DND-41 (cell line): ENCODE measurements around the gene VWA8.

Experiments
- ATAC-seq: fragments of 200-7000 bp; cut with Tn5 transposase; 3 replicates; pipeline ENCODE4 v1.9.1; 2021; ENCODE audit warnings: low read depth; ENCODE audit not compliant: insufficient read depth
- DNase-seq: peaks from one replicate; pipeline ENCODE4 v3.0.0-alpha.2; 2020
- H2AFZ ChIP-seq: 2 replicates; pipeline ENCODE4 v1.6.0; 2012; ENCODE audit warnings: low read depth, low read length
- H3K27ac ChIP-seq: 2 replicates; pipeline ENCODE4 v1.5.1; 2012; ENCODE audit warnings: low read length, inconsistent platforms
- H3K27me3 ChIP-seq: fragments of 200-600 bp; sonication (generic); 2 replicates; pipeline ENCODE4 v1.6.0; 2012; ENCODE audit warnings: low read length, mild to moderate bottlenecking, inconsistent platforms; ENCODE audit not compliant: insufficient read depth, poor library complexity
- H3K36me3 ChIP-seq: 2 replicates; pipeline ENCODE4 v1.5.1; 2012; ENCODE audit warnings: low read length, inconsistent platforms; ENCODE audit not compliant: insufficient read depth
- H3K4me1 ChIP-seq: 2 replicates; pipeline ENCODE4 v1.5.1; 2012; ENCODE audit warnings: mild to moderate bottlenecking, low read length; ENCODE audit not compliant: insufficient read depth
- H3K4me2 ChIP-seq: 2 replicates; pipeline ENCODE4 v1.6.0; 2012; ENCODE audit warnings: mild to moderate bottlenecking, moderate library complexity, low read length, inconsistent platforms; ENCODE audit not compliant: insufficient read depth
- H3K4me3 ChIP-seq, 2 experiments: fragments of 200-600 bp in 1 of 2; shearing (Covaris generic) in 1 of 2; 2 replicates each; pipeline ENCODE4 v1.5.1; 2012 to 2016; ENCODE audit warnings: inconsistent platforms in 2 of 2, low read length in 2 of 2, mild to moderate bottlenecking in 2 of 2, low read depth in 1 of 2, moderate library complexity in 1 of 2
- H3K79me2 ChIP-seq: 2 replicates; pipeline ENCODE4 v1.6.0; 2012; ENCODE audit warnings: low read length, inconsistent platforms; ENCODE audit not compliant: insufficient read depth
- H3K9ac ChIP-seq: 2 replicates; pipeline ENCODE4 v1.6.0; 2012; ENCODE audit warnings: low read depth, mild to moderate bottlenecking, inconsistent platforms, low read length, moderate library complexity
- H3K9me3 ChIP-seq: 2 replicates; pipeline ENCODE4 v1.5.1; 2012; ENCODE audit warnings: low read length, moderate library complexity, mild to moderate bottlenecking, inconsistent platforms; ENCODE audit not compliant: insufficient read depth, severe bottlenecking
- H4K20me1 ChIP-seq: 2 replicates; pipeline ENCODE4 v1.6.0; 2012; ENCODE audit warnings: low read length; ENCODE audit not compliant: insufficient read depth
- EZH2 ChIP-seq: IDR thresholded peaks from 3 replicates; pipeline ENCODE4 v1.6.1; 2012; ENCODE audit warnings: borderline replicate concordance, low read depth, mild to moderate bottlenecking, moderate library complexity, low read length, inconsistent platforms; ENCODE audit not compliant: severe bottlenecking
- TF ChIP-seq, protein P1 (sequence below): IDR thresholded peaks from 2 replicates; pipeline ENCODE4 v1.5.1; 2012; ENCODE audit warnings: borderline replicate concordance, low read length, moderate library complexity, mild to moderate bottlenecking; ENCODE audit not compliant: poor library complexity, severe bottlenecking; ENCODE audit errors: extremely low read depth

Gene VWA8

DNA sequence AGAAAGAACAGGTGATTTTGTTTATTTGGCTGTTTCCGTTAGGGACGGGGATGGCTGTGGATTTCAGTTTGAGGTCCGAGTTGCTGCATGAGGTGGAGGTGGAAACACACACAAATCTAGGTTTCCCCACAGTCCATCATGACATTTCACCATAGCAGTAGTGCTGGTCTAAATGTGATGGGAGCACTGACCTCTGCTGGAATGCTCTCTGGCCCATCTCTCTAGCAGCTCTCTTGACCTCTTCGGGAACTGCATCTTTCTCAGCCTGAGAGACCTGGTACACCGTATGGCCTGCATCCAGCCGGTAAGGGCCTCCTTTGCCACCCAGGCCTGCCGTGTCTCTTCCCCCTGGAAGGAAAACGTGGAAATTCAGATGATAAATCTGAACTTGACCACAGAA is 349.5 kb downstream of the VWA8 start:
- ATAC-seq = no peak
- peaks cover 49% of the 10 kb centered on the region; the same call in 1 of the 2 replicates for H3K36me3 ChIP-seq
- no peak overlapping the region for H3K9ac ChIP-seq
- TF ChIP-seq, protein P1, sequence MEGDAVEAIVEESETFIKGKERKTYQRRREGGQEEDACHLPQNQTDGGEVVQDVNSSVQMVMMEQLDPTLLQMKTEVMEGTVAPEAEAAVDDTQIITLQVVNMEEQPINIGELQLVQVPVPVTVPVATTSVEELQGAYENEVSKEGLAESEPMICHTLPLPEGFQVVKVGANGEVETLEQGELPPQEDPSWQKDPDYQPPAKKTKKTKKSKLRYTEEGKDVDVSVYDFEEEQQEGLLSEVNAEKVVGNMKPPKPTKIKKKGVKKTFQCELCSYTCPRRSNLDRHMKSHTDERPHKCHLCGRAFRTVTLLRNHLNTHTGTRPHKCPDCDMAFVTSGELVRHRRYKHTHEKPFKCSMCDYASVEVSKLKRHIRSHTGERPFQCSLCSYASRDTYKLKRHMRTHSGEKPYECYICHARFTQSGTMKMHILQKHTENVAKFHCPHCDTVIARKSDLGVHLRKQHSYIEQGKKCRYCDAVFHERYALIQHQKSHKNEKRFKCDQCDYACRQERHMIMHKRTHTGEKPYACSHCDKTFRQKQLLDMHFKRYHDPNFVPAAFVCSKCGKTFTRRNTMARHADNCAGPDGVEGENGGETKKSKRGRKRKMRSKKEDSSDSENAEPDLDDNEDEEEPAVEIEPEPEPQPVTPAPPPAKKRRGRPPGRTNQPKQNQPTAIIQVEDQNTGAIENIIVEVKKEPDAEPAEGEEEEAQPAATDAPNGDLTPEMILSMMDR = no peak
- TF ChIP-seq EZH2 = no peak
- no peak overlapping the region for H2AFZ ChIP-seq
- H4K20me1 ChIP-seq = no peaks in the 10 kb centered on the region
- H3K4me1 ChIP-seq = no peaks in the 10 kb centered on the region
- no peaks in the 10 kb centered on the region for H3K27me3 ChIP-seq
- no peak overlapping the region for H3K4me2 ChIP-seq
- no peak overlapping the region for H3K4me3 ChIP-seq
- DNase-seq = no peak
- H3K27ac ChIP-seq = no peak overlapping the region
- H3K79me2 ChIP-seq = no peaks in the 10 kb centered on the region
- no peaks in the 10 kb centered on the region for H3K9me3 ChIP-seq

DNA sequence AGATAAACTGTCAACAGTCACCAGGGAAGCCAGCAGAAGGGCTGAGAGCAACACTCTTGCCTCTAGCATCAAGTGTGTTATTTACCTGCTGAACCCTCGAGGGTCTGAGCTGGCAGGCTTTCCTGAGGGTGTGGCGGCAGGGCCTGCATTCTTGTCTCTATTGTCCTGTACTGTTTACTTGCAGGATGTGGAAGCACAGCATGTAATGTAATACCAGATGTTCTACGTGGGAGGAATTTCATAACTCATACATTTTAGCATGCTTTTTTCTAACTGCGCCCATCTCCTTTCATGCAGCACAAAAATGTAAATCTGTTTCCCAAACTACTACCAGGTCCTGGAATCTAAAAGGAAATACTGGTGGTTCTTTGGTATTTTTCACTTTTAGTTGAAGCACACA is 350.5 kb downstream of the VWA8 start:
- H3K27me3 ChIP-seq = no peaks in the 10 kb centered on the region
- H3K4me1 ChIP-seq = no peaks in the 10 kb centered on the region
- H4K20me1 ChIP-seq = no peaks in the 10 kb centered on the region
- TF ChIP-seq, protein P1 = no peak
- no peak for TF ChIP-seq EZH2
- no peaks in the 10 kb centered on the region for H3K79me2 ChIP-seq
- H2AFZ ChIP-seq = no peak overlapping the region
- no peak overlapping the region for H3K4me2 ChIP-seq
- H3K4me3 ChIP-seq = no peak overlapping the region
- H3K9me3 ChIP-seq = no peaks in the 10 kb centered on the region
- no peak overlapping the region for H3K9ac ChIP-seq
- H3K36me3 ChIP-seq = peaks cover 51% of the 10 kb centered on the region; the same call in 1 of the 2 replicates
- H3K27ac ChIP-seq = no peak overlapping the region
- ATAC-seq = no peak
- DNase-seq = no peak

DNA sequence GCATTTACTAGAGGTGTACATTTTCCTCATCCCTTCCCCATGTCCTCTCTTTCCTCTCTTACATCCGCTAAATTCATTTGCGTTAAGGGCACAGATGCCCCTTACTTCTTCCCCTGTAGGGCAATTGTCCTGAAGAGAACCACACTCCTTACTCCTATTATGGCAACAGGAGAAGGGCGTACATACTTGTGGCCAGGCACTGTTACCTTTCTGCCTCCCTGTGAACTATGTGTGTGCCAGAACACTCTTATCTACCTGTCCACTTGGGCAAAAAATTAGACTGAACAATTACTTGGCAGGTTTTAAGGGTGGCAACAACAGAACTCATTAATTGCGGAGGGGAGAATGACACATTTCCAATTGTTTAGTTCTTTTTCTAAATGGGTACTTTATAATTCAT is 351.1 kb downstream of the VWA8 start:
- H3K4me1 ChIP-seq = no peaks in the 10 kb centered on the region
- no peak overlapping the region for H3K4me3 ChIP-seq
- no peaks in the 10 kb centered on the region for H3K27me3 ChIP-seq
- no peaks in the 10 kb centered on the region for H3K9me3 ChIP-seq
- peaks cover 57% of the 10 kb centered on the region; the same call in 1 of the 2 replicates for H3K36me3 ChIP-seq
- H3K79me2 ChIP-seq = no peaks in the 10 kb centered on the region
- no peaks in the 10 kb centered on the region for H4K20me1 ChIP-seq
- ATAC-seq (no peak), DNase-seq (no peak)
- TF ChIP-seq, protein P1 = no peak
- no peak for TF ChIP-seq EZH2
- H3K27ac ChIP-seq = no peak overlapping the region
- no peak overlapping the region for H3K9ac ChIP-seq
- H2AFZ ChIP-seq = no peak overlapping the region
- no peak overlapping the region for H3K4me2 ChIP-seq

DNA sequence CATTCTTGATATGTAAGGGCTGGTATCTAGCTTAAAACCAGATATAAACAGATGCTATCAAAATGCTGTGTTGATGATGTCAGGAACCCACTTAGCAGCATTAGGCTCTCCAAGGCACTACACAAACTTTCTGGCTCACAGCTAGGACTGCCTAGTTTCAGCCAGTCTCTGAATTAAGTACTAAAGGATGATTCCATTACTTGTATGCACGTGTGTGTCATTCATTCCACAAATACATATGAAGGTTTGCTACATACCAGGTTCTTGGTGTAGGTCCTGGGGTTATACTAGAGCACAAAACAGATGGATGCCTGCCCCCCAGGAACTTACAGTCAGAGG is 352.1 kb downstream of the VWA8 start:
- H4K20me1 ChIP-seq = no peaks in the 10 kb centered on the region
- H2AFZ ChIP-seq = no peak overlapping the region
- no peaks in the 10 kb centered on the region for H3K4me1 ChIP-seq
- ATAC-seq (no peak), DNase-seq (no peak)
- no peak for TF ChIP-seq EZH2
- TF ChIP-seq, protein P1 = no peak
- H3K9me3 ChIP-seq = no peaks in the 10 kb centered on the region
- no peak overlapping the region for H3K4me2 ChIP-seq
- H3K36me3 ChIP-seq = peaks cover 52% of the 10 kb centered on the region; the same call in 1 of the 2 replicates
- no peaks in the 10 kb centered on the region for H3K79me2 ChIP-seq
- H3K4me3 ChIP-seq = no peak overlapping the region
- H3K9ac ChIP-seq = no peak overlapping the region
- H3K27me3 ChIP-seq = no peaks in the 10 kb centered on the region
- no peak overlapping the region for H3K27ac ChIP-seq
